Prostate gland (tissue), 2 donors: ENCODE measurements around the gene TPSD1. TPM values are rescaled to one million over a fixed set of nuclear protein-coding genes. Genes with fewer than 3 reads are reported as not detected.
"Not testable (repeated sequence)": the region's sequence is repeated elsewhere in the genome, so short reads cannot be mapped to it uniquely, and the experiment has no call there.

Source experiments
- DNase-seq: peaks from one replicate; pipeline ENCODE4 v3.0.0-alpha.2; 2019; ENCODE audit warnings: low spot score
- H3K27ac ChIP-seq, 2 donors: fragments of 200-600 bp; sonication (generic); 2 replicates each; pipeline ENCODE4 v1.5.1; 2017 to 2019
- H3K27me3 ChIP-seq: fragments of 200-600 bp; sonication (generic); replicated peaks from 2 replicates; pipeline ENCODE4 v1.5.1; 2019; ENCODE audit not compliant: insufficient read depth
- H3K36me3 ChIP-seq, 2 donors: fragments of 200-600 bp; sonication (generic); 1 replicate in 1 of 2; 2 replicates in 1 of 2; pipeline versions ENCODE4 v1.5.1 to v1.8.1; 2017 to 2019
- H3K4me1 ChIP-seq: fragments of 200-600 bp; sonication (generic); replicated peaks from 2 replicates; pipeline ENCODE4 v1.5.1; 2019
- H3K4me3 ChIP-seq, 2 donors: fragments of 200-600 bp; sonication (generic); 2 replicates each; pipeline ENCODE4 v1.5.1; 2017 to 2019
- H3K9me3 ChIP-seq: fragments of 200-600 bp; sonication (generic); 2 replicates; pipeline ENCODE4 v1.5.1; 2017
- POLR2A ChIP-seq: fragments of 450-650 bp; IDR thresholded peaks from one replicate; pipeline ENCODE4 v1.6.1; 2016; ENCODE audit warnings: antibody characterized with exemption, mild to moderate bottlenecking
- POLR2AphosphoS5 ChIP-seq: sonication (generic); formaldehyde crosslinking; IDR thresholded peaks from one replicate; pipeline ENCODE4 v1.6.1; 2017; ENCODE audit warnings: antibody characterized with exemption
- WGBS: methylation state at CpG from one replicate; pipeline ENCODE4 v1.1.5; 2018; 5-methylcytosine and 5-hydroxymethylcytosine counted together
- intact Hi-C: fragments of 100-400 bp; cut with DNase I; formaldehyde crosslinking; loops from one replicate; pipeline ENCODE4 v1.14.2; 2022
- total RNA-seq, 2 donors: library from RNA; depleted of rRNA; stranded (reverse); fragments of >200 nt; gene quantifications; one replicate each; pipeline ENCODE4 v1.1.0, GENCODE V29; 2016
- TF ChIP-seq, protein P1 (sequence below), 4 experiments: fragments of 200-600 bp in 2 of 4; fragments of 450-650 bp in 2 of 4; sonication (generic) in 2 of 4; IDR thresholded peaks; 1 replicate in 3 of 4; 2 replicates in 1 of 4; pipeline ENCODE4 v1.5.1; 2016 to 2019; ENCODE audit warnings: antibody characterized with exemption in 4 of 4, mild to moderate bottlenecking in 2 of 4, moderate library complexity in 2 of 4

TPSD1 gene
- total RNA-seq, 2 donors from 2014 or later, result 0.82 to 1.9 TPM

DNA sequence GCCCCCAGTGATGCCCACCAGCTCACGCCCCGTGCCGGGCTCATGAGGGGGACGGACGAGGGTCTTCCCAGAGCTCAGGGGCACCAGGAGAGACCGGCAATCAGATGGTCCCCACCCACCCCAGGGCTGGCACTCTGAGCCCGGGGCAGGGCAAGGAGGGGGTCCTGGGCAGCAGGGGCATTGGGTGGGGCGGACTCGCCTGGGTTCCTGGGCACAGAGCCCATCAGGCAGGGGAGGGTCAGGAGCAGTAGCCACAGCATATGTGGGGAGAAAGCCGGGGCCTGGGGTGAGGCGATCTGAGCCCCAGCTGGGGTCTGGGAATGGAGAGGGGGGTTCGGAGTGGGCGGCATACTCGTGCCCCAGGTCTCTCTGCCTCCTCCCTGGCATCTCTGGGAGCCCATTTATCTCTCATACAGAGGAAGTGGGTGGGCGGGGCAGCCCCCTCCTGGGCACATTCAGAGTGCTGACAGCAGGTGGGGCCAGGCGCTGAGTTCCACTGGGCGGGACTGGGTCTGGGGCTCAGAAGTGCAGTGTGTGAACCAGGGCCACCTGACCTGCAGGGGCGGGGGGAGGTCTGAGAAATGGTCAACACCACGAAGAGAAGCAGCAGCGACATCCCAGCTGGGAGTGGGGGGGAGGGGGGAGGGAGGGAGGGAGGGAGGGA lies 33.1 kb downstream of the TPSD1 start:
- 43% methylated on average over 16 of the region's 20 CpGs for WGBS
- no peak overlapping the region for H3K27ac ChIP-seq
- TF ChIP-seq, protein P1, sequence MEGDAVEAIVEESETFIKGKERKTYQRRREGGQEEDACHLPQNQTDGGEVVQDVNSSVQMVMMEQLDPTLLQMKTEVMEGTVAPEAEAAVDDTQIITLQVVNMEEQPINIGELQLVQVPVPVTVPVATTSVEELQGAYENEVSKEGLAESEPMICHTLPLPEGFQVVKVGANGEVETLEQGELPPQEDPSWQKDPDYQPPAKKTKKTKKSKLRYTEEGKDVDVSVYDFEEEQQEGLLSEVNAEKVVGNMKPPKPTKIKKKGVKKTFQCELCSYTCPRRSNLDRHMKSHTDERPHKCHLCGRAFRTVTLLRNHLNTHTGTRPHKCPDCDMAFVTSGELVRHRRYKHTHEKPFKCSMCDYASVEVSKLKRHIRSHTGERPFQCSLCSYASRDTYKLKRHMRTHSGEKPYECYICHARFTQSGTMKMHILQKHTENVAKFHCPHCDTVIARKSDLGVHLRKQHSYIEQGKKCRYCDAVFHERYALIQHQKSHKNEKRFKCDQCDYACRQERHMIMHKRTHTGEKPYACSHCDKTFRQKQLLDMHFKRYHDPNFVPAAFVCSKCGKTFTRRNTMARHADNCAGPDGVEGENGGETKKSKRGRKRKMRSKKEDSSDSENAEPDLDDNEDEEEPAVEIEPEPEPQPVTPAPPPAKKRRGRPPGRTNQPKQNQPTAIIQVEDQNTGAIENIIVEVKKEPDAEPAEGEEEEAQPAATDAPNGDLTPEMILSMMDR (IDR thresholded peaks at IDR 0.05), result no peak
- TF ChIP-seq POLR2AphosphoS5, result no peak
- no peak for TF ChIP-seq POLR2A
- H3K4me3 ChIP-seq, result no peak overlapping the region
- intact Hi-C loops, result no loop called here
- no peaks in the 10 kb centered on the region for H3K4me1 ChIP-seq
- DNase-seq, result no peak
- H3K36me3 ChIP-seq, result no peaks in the 10 kb centered on the region
- no peaks in the 10 kb centered on the region for H3K9me3 ChIP-seq
- peaks cover 28% of the 10 kb centered on the region for H3K27me3 ChIP-seq

DNA sequence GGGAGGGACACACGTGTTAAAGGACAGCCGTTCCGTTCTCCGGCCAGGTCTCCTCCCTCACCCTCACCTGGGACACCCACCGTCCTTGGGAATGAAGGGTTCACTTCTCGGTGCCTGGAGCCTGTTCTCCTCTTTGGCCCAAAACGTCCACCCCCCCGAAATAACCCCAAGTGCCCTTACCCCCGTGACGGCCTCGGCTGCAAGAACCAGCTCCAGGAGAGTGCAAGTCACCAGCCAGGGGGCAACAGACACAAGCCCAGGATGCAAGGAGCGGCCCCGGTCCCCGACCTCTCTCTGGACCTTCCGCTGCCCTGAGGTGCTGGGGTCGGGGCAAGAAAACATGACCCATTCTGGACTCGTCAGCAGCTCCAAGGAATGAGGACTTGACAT lies 33.6 kb downstream of the TPSD1 start:
- intact Hi-C loops, result no loop called here
- Histone ChIP-seq H3K36me3 (no peaks in the 10 kb centered on the region), H3K4me1 (no peaks in the 10 kb centered on the region), H3K9me3 (no peaks in the 10 kb centered on the region), H3K4me3 (no peak overlapping the region), H3K27me3 (peaks cover 26% of the 10 kb centered on the region), H3K27ac (no peak overlapping the region)
- no peak for TF ChIP-seq POLR2A
- TF ChIP-seq, protein P1 (IDR thresholded peaks at IDR 0.05), result no peak
- no peak for TF ChIP-seq POLR2AphosphoS5
- 19% methylated on average over 11 of the region's 17 CpGs for WGBS
- DNase-seq, result no peak

DNA sequence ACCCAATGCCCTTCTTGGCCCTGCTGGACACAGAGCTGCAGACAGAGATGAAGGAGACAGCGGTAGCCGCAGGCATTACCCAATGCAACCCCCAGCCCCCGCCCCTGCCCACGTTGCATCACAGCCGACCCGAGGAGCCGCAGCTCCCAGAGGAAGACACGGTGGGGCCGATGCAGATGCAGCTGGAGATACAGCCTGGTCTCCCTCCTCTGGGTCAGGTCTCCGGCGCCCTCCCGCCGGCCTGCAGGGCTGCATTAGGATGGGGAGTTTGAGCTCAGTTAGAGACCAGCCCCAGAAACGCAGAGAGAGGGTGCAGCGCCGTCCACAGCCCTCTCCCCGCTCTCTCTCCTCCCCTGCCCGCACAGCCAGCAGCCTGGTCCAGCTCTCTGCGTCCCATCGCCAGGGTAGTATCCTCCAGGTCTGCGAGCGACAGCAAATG lies 34.2 kb downstream of the TPSD1 start:
- Histone ChIP-seq H3K27me3 (peaks cover 26% of the 10 kb centered on the region), H3K4me1 (no peaks in the 10 kb centered on the region), H3K9me3 (no peaks in the 10 kb centered on the region), H3K4me3 (no peak overlapping the region), H3K27ac (no peak overlapping the region), H3K36me3 (no peaks in the 10 kb centered on the region)
- TF ChIP-seq, protein P1 (IDR thresholded peaks at IDR 0.05), result no peak
- no peak for TF ChIP-seq POLR2A
- no peak for TF ChIP-seq POLR2AphosphoS5
- DNase-seq, result no peak
- 24% methylated on average over 22 of the region's 22 CpGs for WGBS
- intact Hi-C loops, result no loop called here

DNA sequence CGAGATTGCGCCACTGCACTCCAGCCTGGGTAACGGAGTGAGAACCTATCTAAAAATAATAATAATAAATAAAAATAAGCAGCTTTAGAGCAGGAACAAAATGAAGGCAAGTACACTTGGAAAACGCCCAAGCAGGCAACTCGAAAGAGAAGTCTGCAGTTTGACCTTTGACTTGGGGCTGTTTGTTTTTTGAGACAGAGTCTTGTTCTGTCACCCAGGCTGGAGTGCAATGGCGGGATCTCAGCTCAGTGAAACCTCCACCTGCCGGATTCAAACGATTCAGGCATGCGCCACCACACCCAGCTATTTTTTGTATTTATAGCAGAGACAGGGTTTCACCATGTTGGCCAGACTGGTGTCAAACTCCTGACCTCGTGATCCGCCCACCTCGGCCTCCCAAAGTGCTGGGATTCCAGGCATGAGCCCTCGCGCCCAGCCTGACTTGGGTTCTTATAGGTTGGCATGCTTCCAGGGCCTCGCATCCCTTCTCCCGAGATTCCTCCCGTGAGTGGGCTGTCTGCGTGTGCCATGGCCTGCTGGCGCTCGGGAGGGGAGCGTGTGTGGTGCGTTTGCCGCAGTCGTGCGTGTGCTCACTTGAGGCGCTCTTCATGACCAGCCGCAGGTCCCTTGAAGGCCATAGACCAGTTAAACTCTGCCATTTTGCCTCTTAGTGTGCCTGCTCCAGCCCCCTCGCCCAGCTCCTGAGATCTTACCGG lies 35.1 kb downstream of the TPSD1 start:
- WGBS, result 52% methylated on average over 29 of the region's 29 CpGs
- Histone ChIP-seq H3K36me3 (no peaks in the 10 kb centered on the region), H3K4me1 (no peaks in the 10 kb centered on the region), H3K27ac (no peak overlapping the region), H3K4me3 (no peak overlapping the region), H3K9me3 (no peaks in the 10 kb centered on the region), H3K27me3 (peaks cover 26% of the 10 kb centered on the region)
- TF ChIP-seq, protein P1 (IDR thresholded peaks at IDR 0.05), result no peak
- TF ChIP-seq POLR2AphosphoS5 (no peak), POLR2A (no peak)
- no peak for DNase-seq
- intact Hi-C loops, result no loop called here

DNA sequence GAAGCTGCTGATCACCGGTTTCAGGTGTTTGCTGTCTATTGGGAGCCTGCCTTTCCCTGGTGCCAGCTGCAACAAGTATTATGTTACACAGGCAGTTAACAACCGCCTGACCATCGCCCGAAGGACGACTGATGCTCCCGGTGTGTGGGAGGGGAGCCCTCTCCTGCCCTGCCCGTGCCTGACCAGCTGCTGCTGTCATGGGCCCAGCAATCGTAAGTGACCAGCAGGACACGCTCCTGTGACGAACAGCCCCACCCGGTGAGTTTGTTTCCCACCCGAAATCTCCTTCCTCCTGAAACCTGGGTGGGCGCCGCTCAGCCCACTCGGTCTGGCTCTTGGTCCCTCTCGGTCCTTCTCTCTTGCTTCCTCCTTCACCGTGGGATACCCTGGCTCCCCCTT lies 35.7 kb downstream of the TPSD1 start:
- Histone ChIP-seq H3K27ac (no peak overlapping the region), H3K9me3 (no peaks in the 10 kb centered on the region), H3K36me3 (no peaks in the 10 kb centered on the region), H3K27me3 (peaks cover 21% of the 10 kb centered on the region), H3K4me1 (no peaks in the 10 kb centered on the region), H3K4me3 (no peak overlapping the region)
- 39% methylated on average over 14 of the region's 17 CpGs for WGBS
- TF ChIP-seq POLR2A (no peak), POLR2AphosphoS5 (no peak)
- TF ChIP-seq, protein P1 (IDR thresholded peaks at IDR 0.05), result no peak
- no peak for DNase-seq
- intact Hi-C loops, result no loop called here

DNA sequence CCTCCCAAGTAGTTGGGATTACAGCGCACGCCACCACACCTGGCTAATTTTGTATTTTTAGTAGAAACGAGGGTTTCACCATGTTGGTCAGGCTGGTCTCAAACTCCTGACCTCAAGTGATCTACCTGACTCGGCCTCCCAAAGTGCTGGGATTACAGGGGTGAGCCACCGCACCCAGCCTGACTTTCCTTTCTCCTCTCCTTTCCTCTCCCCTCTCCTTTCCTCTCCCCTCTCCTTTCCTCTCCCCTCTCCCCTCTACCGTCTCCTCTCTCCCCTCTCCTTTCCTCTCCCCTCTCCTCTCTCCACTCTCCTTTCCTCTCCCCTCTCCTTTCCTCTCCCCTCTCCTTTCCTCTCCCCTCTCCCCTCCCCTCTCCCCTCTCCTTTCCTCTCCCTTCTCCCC lies 36.3 kb downstream of the TPSD1 start:
- WGBS, result 87% methylated on average over 6 of the region's 6 CpGs
- H3K9me3 ChIP-seq, H3K4me3 ChIP-seq, DNase-seq, H3K36me3 ChIP-seq, H3K27ac ChIP-seq, H3K4me1 ChIP-seq, intact Hi-C loops: not testable (repeated sequence)
- H3K27me3 ChIP-seq, result peaks cover 21% of the 10 kb centered on the region

DNA sequence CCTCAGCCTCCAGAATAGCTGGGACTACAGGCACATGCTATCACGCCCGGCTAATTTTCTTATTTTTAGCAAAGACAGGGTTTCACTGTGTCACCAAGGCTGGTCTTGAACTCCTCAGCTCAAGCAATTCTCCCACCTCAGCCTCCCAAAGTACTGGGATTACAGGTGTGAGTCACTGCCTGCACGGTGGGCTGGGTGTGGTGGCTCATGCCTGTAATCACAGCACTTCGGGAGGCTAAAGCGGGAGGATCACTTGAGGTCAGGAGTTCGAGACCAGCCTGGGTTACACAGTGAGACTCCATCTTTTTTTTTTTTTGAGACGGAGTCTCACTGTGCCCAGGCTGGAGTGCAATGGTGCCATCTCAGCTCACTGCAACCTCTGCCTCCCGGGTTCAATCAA lies 36.9 kb downstream of the TPSD1 start:
- peaks cover 20% of the 10 kb centered on the region for H3K27me3 ChIP-seq
- intact Hi-C loops, H3K9me3 ChIP-seq, DNase-seq, H3K27ac ChIP-seq, H3K36me3 ChIP-seq, H3K4me1 ChIP-seq, H3K4me3 ChIP-seq: not testable (repeated sequence)
- WGBS, result 84% methylated on average over 8 of the region's 8 CpGs
